NCI-H146 treated with DMSO at 0.1 percent for 48 hours (cell line): Measurements from ENCODE around the gene LMF1.

Experiments
- DNase-seq: peaks from one replicate; lab custom pipeline; 2025; ENCODE audit not compliant: unreplicated experiment; lab: John Stamatoyannopoulos, UW

The LMF1 gene

GRCh38 chr16:817001-817906 lies 153.5 kb downstream of the LMF1 start:
- DNase-seq, result no peak

GRCh38 chr16:815861-816260 lies 154.9 kb downstream of the LMF1 start:
- no peak for DNase-seq

- no peak for DNase-seq
Observed at GRCh38 chr16:814974-815373, 155.8 kb downstream of the LMF1 start.

- DNase-seq, result no peak
Observed at GRCh38 chr16:813916-814412, 156.8 kb downstream of the LMF1 start.

- no peak for DNase-seq
Observed at GRCh38 chr16:813204-813915, 157.4 kb downstream of the LMF1 start.

- no peak for DNase-seq
Observed at GRCh38 chr16:808085-808386, 162.7 kb downstream of the LMF1 start.

- DNase-seq, result peak; percentile 87
Observed at GRCh38 chr16:807347-808084, 163.3 kb downstream of the LMF1 start.

- DNase-seq, result no peak
Observed at GRCh38 chr16:805474-805873, 165.3 kb downstream of the LMF1 start.

GRCh38 chr16:804193-805048 lies 166.4 kb downstream of the LMF1 start:
- no peak for DNase-seq

- no peak for DNase-seq
Observed at GRCh38 chr16:803754-804080, 167.1 kb downstream of the LMF1 start.
